GM23338 (cell line): ENCODE measurements around the gene DAP3.

ENCODE experiments used
- ETS1 ChIP-seq: IDR thresholded peaks from 2 replicates; pipeline ENCODE4 v1.6.1; 2016; ENCODE audit warnings: antibody characterized with exemption
- JUNB ChIP-seq: IDR thresholded peaks from one replicate; pipeline ENCODE4 v1.6.1; 2016; ENCODE audit warnings: antibody characterized with exemption; ENCODE audit not compliant: unreplicated experiment
- ZNF331 ChIP-seq: fragments of 250-450 bp; sonication (Bioruptor Pico); IDR thresholded peaks from 2 replicates; pipeline ENCODE4 v1.5.0; 2020; ENCODE audit warnings: low read depth, mild to moderate bottlenecking, moderate library complexity
- TF ChIP-seq, protein P1 (sequence below), 2 experiments: fragments of 200-600 bp in 1 of 2; sonication (generic) in 1 of 2; conservative IDR thresholded peaks; 2 replicates each; pipeline versions ENCODE4 v1.5.1 to v1.6.1; 2016 to 2017; ENCODE audit warnings: antibody characterized with exemption in 2 of 2, low read depth in 2 of 2, mild to moderate bottlenecking in 2 of 2, moderate library complexity in 1 of 2
- TF ChIP-seq, protein P2 (sequence below): IDR thresholded peaks from one replicate; pipeline ENCODE4 v1.6.1; 2018; ENCODE audit warnings: antibody characterized with exemption; ENCODE audit not compliant: unreplicated experiment

DNA sequence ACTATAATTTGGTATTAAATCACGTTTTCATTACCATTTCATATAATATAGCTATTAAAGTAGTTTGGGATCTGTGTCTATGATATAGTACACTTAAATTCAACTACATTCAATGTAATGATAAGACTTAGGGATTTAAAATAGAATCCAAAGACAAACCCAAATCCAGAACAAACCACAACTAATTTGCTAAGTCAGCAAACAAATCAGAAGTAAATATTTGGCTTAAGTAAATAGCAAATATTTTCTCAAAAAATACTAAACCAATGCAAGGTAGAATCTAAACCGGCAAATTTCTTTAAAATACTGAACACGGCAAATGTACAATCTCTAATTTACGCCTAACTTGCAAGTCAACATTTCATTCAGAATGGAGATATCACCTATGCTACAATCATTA lies 17.1 kb upstream of the DAP3 start:
- TF ChIP-seq, protein P1, sequence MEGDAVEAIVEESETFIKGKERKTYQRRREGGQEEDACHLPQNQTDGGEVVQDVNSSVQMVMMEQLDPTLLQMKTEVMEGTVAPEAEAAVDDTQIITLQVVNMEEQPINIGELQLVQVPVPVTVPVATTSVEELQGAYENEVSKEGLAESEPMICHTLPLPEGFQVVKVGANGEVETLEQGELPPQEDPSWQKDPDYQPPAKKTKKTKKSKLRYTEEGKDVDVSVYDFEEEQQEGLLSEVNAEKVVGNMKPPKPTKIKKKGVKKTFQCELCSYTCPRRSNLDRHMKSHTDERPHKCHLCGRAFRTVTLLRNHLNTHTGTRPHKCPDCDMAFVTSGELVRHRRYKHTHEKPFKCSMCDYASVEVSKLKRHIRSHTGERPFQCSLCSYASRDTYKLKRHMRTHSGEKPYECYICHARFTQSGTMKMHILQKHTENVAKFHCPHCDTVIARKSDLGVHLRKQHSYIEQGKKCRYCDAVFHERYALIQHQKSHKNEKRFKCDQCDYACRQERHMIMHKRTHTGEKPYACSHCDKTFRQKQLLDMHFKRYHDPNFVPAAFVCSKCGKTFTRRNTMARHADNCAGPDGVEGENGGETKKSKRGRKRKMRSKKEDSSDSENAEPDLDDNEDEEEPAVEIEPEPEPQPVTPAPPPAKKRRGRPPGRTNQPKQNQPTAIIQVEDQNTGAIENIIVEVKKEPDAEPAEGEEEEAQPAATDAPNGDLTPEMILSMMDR (conservative IDR thresholded peaks at IDR 0.05; ENCODE audit: low read depth in 2 of 2), result no peak
- TF ChIP-seq, protein P2, sequence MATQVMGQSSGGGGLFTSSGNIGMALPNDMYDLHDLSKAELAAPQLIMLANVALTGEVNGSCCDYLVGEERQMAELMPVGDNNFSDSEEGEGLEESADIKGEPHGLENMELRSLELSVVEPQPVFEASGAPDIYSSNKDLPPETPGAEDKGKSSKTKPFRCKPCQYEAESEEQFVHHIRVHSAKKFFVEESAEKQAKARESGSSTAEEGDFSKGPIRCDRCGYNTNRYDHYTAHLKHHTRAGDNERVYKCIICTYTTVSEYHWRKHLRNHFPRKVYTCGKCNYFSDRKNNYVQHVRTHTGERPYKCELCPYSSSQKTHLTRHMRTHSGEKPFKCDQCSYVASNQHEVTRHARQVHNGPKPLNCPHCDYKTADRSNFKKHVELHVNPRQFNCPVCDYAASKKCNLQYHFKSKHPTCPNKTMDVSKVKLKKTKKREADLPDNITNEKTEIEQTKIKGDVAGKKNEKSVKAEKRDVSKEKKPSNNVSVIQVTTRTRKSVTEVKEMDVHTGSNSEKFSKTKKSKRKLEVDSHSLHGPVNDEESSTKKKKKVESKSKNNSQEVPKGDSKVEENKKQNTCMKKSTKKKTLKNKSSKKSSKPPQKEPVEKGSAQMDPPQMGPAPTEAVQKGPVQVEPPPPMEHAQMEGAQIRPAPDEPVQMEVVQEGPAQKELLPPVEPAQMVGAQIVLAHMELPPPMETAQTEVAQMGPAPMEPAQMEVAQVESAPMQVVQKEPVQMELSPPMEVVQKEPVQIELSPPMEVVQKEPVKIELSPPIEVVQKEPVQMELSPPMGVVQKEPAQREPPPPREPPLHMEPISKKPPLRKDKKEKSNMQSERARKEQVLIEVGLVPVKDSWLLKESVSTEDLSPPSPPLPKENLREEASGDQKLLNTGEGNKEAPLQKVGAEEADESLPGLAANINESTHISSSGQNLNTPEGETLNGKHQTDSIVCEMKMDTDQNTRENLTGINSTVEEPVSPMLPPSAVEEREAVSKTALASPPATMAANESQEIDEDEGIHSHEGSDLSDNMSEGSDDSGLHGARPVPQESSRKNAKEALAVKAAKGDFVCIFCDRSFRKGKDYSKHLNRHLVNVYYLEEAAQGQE, result no peak
- TF ChIP-seq ZNF331 (CRISPR knock-in tag) (no peak), ETS1 (no peak), JUNB (no peak)
